H1 (cell line): ENCODE data around the gene NADSYN1. TPM values are rescaled to one million over a fixed set of nuclear protein-coding genes. Genes with fewer than 3 reads are reported as not detected.

Experiments used
- CTCF ChIA-PET: fragments of 300-600 bp; sonication (Branson Sonifier 250); formaldehyde crosslinking; loops from one replicate; lab custom pipeline; 2021; ENCODE audit not compliant: partially characterized antibody; lab: Charles Lee
- POLR2A ChIA-PET: fragments of 300-600 bp; sonication (Branson Sonifier 250); formaldehyde crosslinking; loops from one replicate; lab custom pipeline; 2021; ENCODE audit warnings: inconsistent platforms; ENCODE audit not compliant: partially characterized antibody; lab: Charles Lee
- DNase-seq, 2 experiments: peaks; one replicate each; pipeline versions ENCODE4 v3.0.0 to v3.0.0-alpha.2; 2010 to 2022; ENCODE audit warnings: low spot score in 2 of 2, low read depth in 1 of 2, mixed read lengths in 1 of 2
- FAIRE-seq: peaks from 2 replicates; lab custom pipeline; 2011; peaks lifted over from hg19 to GRCh38; lab: Jason Lieb, UNC
- H2AFZ ChIP-seq: 2 replicates; pipeline ENCODE4 v1.8.1; 2012; ENCODE audit warnings: low read length, inconsistent platforms
- H2AK5ac ChIP-seq: 2 replicates; pipeline ENCODE4 v1.6.1; 2013; ENCODE audit warnings: low read depth, low read length
- H2BK120ac ChIP-seq: replicated peaks from 2 replicates; pipeline ENCODE3; 2013; ENCODE audit warnings: low read depth, low read length, inconsistent platforms
- H2BK12ac ChIP-seq: 2 replicates; pipeline ENCODE4 v1.6.1; 2013; ENCODE audit warnings: low read depth, low read length
- H2BK15ac ChIP-seq: 2 replicates; pipeline ENCODE4 v1.6.1; 2013; ENCODE audit warnings: low read length
- H2BK20ac ChIP-seq: 2 replicates; pipeline ENCODE4 v1.6.1; 2013; ENCODE audit warnings: low read length
- H2BK5ac ChIP-seq: 2 replicates; pipeline ENCODE4 v1.6.1; 2013; ENCODE audit warnings: low read depth, low read length
- H3K14ac ChIP-seq: 2 replicates; pipeline ENCODE4 v1.6.1; 2013; ENCODE audit warnings: inconsistent platforms; ENCODE audit not compliant: insufficient read length
- H3K18ac ChIP-seq: 2 replicates; pipeline ENCODE4 v1.6.1; 2013; ENCODE audit warnings: low read length; ENCODE audit errors: extremely low read depth
- H3K23ac ChIP-seq: 2 replicates; pipeline ENCODE4 v1.6.1; 2013; ENCODE audit warnings: inconsistent platforms; ENCODE audit not compliant: insufficient read length
- H3K23me2 ChIP-seq: 2 replicates; pipeline ENCODE4 v1.6.1; 2013; ENCODE audit warnings: low read depth, low read length
- H3K27ac ChIP-seq: 2 replicates; pipeline ENCODE4 v1.6.1; 2011; ENCODE audit warnings: low read depth, low read length, inconsistent platforms
- H3K27me3 ChIP-seq, 4 experiments: replicated peaks in 1 of 4; 1 replicate in 1 of 4; 2 replicates in 3 of 4; pipeline versions ENCODE4 v1.6.1 to v1.8.1; 2011 to 2013; ENCODE audit warnings: low read length in 3 of 4, mild to moderate bottlenecking in 3 of 4, inconsistent platforms in 2 of 4, mixed read lengths in 2 of 4, moderate library complexity in 1 of 4; ENCODE audit not compliant: control insufficient read depth in 3 of 4, insufficient read depth in 3 of 4; ENCODE audit errors: extremely low read depth in 1 of 4
- H3K36me3 ChIP-seq, 4 experiments: 2 replicates each; pipeline versions ENCODE4 v1.6.1 to v1.8.1; 2011 to 2013; ENCODE audit warnings: mild to moderate bottlenecking in 4 of 4, low read length in 3 of 4, moderate library complexity in 2 of 4, control low read depth in 1 of 4, inconsistent platforms in 1 of 4; ENCODE audit not compliant: insufficient read depth in 4 of 4, control insufficient read depth in 2 of 4
- H3K4ac ChIP-seq: replicated peaks from 2 replicates; pipeline ENCODE3; 2013; ENCODE audit warnings: low read length, low read depth, mixed read lengths, inconsistent platforms; ENCODE audit not compliant: insufficient read length
- H3K4me1 ChIP-seq, 4 experiments: replicated peaks in 1 of 4; 1 replicate in 1 of 4; 2 replicates in 3 of 4; pipeline versions ENCODE4 v1.6.1 to v1.8.1; 2011 to 2013; ENCODE audit warnings: low read length in 3 of 4, inconsistent platforms in 2 of 4, mixed read lengths in 1 of 4; ENCODE audit not compliant: insufficient read depth in 4 of 4, control insufficient read depth in 3 of 4
- H3K4me2 ChIP-seq, 2 experiments: 2 replicates each; pipeline versions ENCODE4 v1.6.1 to v1.8.1; 2011 to 2013; ENCODE audit warnings: low read depth in 2 of 2, low read length in 2 of 2, control low read depth in 1 of 2, inconsistent platforms in 1 of 2, mild to moderate bottlenecking in 1 of 2; ENCODE audit not compliant: insufficient read depth in 1 of 2
- H3K4me3 ChIP-seq, 4 experiments: fragments of 200-600, 300-600 bp in 1 of 4; sonication (generic), shearing (Covaris generic), sonication (Bioruptor Twin) in 1 of 4; 2 replicates each; pipeline versions ENCODE4 v1.5.1 to v1.8.1; 2011 to 2016; ENCODE audit warnings: low read length in 4 of 4, low read depth in 3 of 4, control low read depth in 2 of 4, inconsistent platforms in 2 of 4, mild to moderate bottlenecking in 2 of 4, mixed read lengths in 1 of 4, moderate library complexity in 1 of 4; ENCODE audit not compliant: insufficient read depth in 2 of 4; ENCODE audit errors: extremely low read depth in 1 of 4
- H3K56ac ChIP-seq: replicated peaks from 2 replicates; pipeline ENCODE3; 2013; ENCODE audit warnings: low read depth, mild to moderate bottlenecking, mixed read lengths, low read length, inconsistent platforms; ENCODE audit not compliant: insufficient read length
- H3K79me1 ChIP-seq: 2 replicates; pipeline ENCODE4 v1.6.1; 2013; ENCODE audit warnings: low read depth, low read length, control low read depth
- H3K79me2 ChIP-seq, 2 experiments: 2 replicates each; pipeline versions ENCODE4 v1.6.1 to v1.8.1; 2012 to 2013; ENCODE audit warnings: low read length in 2 of 2, mild to moderate bottlenecking in 2 of 2, inconsistent platforms in 1 of 2; ENCODE audit not compliant: insufficient read depth in 2 of 2, control insufficient read depth in 1 of 2
- H3K9ac ChIP-seq, 4 experiments: replicated peaks in 1 of 4; 1 replicate in 1 of 4; 2 replicates in 3 of 4; pipeline versions ENCODE4 v1.6.1 to v1.8.1; 2011 to 2013; ENCODE audit warnings: low read depth in 3 of 4, low read length in 3 of 4, control low read depth in 2 of 4, mild to moderate bottlenecking in 2 of 4, moderate library complexity in 2 of 4, inconsistent platforms in 1 of 4; ENCODE audit errors: extremely low read depth in 1 of 4
- H3K9me3 ChIP-seq, 2 experiments: 2 replicates each; pipeline versions ENCODE4 v1.6.1 to v1.8.1; 2012 to 2013; ENCODE audit warnings: mild to moderate bottlenecking in 2 of 2, moderate library complexity in 2 of 2, control low read depth in 1 of 2, inconsistent platforms in 1 of 2, low read depth in 1 of 2, low read length in 1 of 2, mixed read lengths in 1 of 2; ENCODE audit not compliant: insufficient read depth in 2 of 2
- H4K20me1 ChIP-seq, 2 experiments: replicated peaks in 1 of 2; 2 replicates each; pipeline versions ENCODE3 to v1.8.1; 2011 to 2013; ENCODE audit warnings: inconsistent platforms in 2 of 2, low read length in 2 of 2, mild to moderate bottlenecking in 1 of 2; ENCODE audit not compliant: insufficient read depth in 2 of 2, control insufficient read depth in 1 of 2
- H4K5ac ChIP-seq: 2 replicates; pipeline ENCODE4 v1.6.1; 2013; ENCODE audit warnings: low read length, low read depth, mixed read lengths, inconsistent platforms; ENCODE audit not compliant: insufficient read length
- H4K8ac ChIP-seq: 2 replicates; pipeline ENCODE4 v1.8.0; 2013; ENCODE audit warnings: mild to moderate bottlenecking, moderate library complexity, low read length, inconsistent platforms; ENCODE audit not compliant: insufficient read depth; ENCODE audit errors: extremely low read depth
- H4K91ac ChIP-seq: replicated peaks from 2 replicates; pipeline ENCODE3; 2013; ENCODE audit warnings: low read length, mixed read lengths, inconsistent platforms; ENCODE audit not compliant: insufficient read length
- WGBS, 2 experiments: shearing (Covaris generic) in 1 of 2; methylation state at CpG; one replicate each; pipeline versions ENCODE4 v1.1.6 to v1.1.7; 2013 to 2015; ENCODE audit warnings: low lambda C conversion rate in 2 of 2, mixed read lengths in 2 of 2, inconsistent platforms in 1 of 2, low coverage in 1 of 2, missing lambda C conversion rate in 1 of 2; ENCODE audit not compliant: insufficient replicate concordance in 2 of 2, insufficient coverage in 1 of 2, insufficient read length in 1 of 2; ENCODE audit errors: extremely low coverage in 1 of 2, missing lambda C conversion rate in 1 of 2; 5-methylcytosine and 5-hydroxymethylcytosine counted together
- polyA plus RNA-seq, 7 experiments: library from polyadenylated mRNA; depleted of rRNA in 3 of 7; stranded (reverse) in 5 of 7; unstranded in 2 of 7; fragments of >200 nt in 5 of 7; fragments of 200-250 nt in 2 of 7; gene quantifications; 1 replicate in 5 of 7; 2 replicates in 1 of 7; 4 replicates in 1 of 7; pipeline versions ENCODE4 v1.2.1 to v1.2.3, GENCODE V29; 2011 to 2013; ENCODE audit warnings: missing spikeins in 2 of 7, mixed read lengths in 2 of 7
- total RNA-seq: library from RNA; stranded (reverse); fragmentation: NEBNext Ultra II Directional; extraction: Animal tissue kit (Norgen Biotek cat#: 25700); gene quantifications from 2 replicates; pipeline ENCODE4 v1.2.1, GENCODE V29; 2021

Gene NADSYN1
- total and polyA plus RNA-seq, 2 of the 8 experiments (the other 6 are each of a cell fraction or from before 2014, with no cell fraction given), result 38.3 to 38.6 TPM

DNA sequence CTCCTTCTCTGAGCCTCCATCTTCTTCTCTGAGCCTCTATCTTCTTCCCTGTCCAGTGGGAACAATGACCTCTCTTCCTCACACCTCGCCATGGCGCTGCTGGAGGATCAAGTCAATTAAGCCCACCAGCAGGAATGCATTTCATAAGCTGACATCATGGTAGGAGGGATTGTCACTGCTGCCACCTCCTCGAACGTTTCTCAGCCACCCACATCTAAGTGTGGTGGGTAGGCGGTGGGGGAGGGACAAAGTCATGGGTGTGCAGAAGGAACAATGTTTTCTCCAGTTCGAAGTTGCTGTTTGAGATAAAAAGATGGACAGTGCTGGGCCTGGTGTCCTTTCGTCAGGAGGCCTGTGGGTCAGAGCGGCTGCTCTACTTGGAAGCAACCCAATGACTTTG is 48.8 kb upstream of the NADSYN1 start:
- ChIA-PET CTCF (interaction anchor here (1.3 kb wide), 1 partner anchor 19 kb away, joined by 5 read pairs; no protein-coding TSS in a partner anchor), POLR2A (no interaction called here)
- H3K79me2 ChIP-seq, result no peaks in the 10 kb centered on the region
- DNase-seq (no peak), FAIRE-seq (no peak)
- no peak overlapping the region for H2AFZ ChIP-seq
- H2BK12ac ChIP-seq, result no peak overlapping the region
- no peak overlapping the region for H3K27ac ChIP-seq
- no peak overlapping the region for H3K14ac ChIP-seq
- no peak overlapping the region for H2BK15ac ChIP-seq
- H3K9me3 ChIP-seq, result peaks cover 4 to 5% of the 10 kb centered on the region in 2 experiments; a peak in 2 of 4 replicates
- no peak overlapping the region for H2BK5ac ChIP-seq
- H3K4me2 ChIP-seq, result no peak overlapping the region
- no peak overlapping the region for H4K5ac ChIP-seq
- H3K4me1 ChIP-seq, result no peaks in the 10 kb centered on the region
- H3K23ac ChIP-seq, result no peak overlapping the region
- H3K18ac ChIP-seq, result no peak overlapping the region
- H4K20me1 ChIP-seq, result peaks cover 1% of the 10 kb centered on the region in 2 experiments
- 85% methylated on average over 8 of the region's 8 CpGs; no CpG with 5 or more reads in 1 of the 2 experiments for WGBS, 2 experiments
- H4K91ac ChIP-seq, result no peak overlapping the region
- no peaks in the 10 kb centered on the region for H3K23me2 ChIP-seq
- H2BK20ac ChIP-seq, result no peak overlapping the region
- no peak overlapping the region for H3K4me3 ChIP-seq
- no peaks in the 10 kb centered on the region; a peak in 1 of 7 replicates for H3K27me3 ChIP-seq
- H2AK5ac ChIP-seq, result no peak overlapping the region
- H3K4ac ChIP-seq, result no peak overlapping the region
- no peak overlapping the region for H4K8ac ChIP-seq
- no peak overlapping the region for H2BK120ac ChIP-seq
- no peak overlapping the region for H3K56ac ChIP-seq
- no peak overlapping the region for H3K9ac ChIP-seq
- H3K79me1 ChIP-seq, result no peaks in the 10 kb centered on the region
- no peaks in the 10 kb centered on the region for H3K36me3 ChIP-seq
